MM.1S (cell line): ENCODE results near the gene DNAI2.

Source experiments
- DNase-seq: peaks from one replicate; pipeline ENCODE4 v3.0.0-alpha.2; 2015
- H2AFZ ChIP-seq: fragments of 300-600 bp; sonication (generic); 2 replicates; pipeline ENCODE4 v1.6.0; 2016; ENCODE audit warnings: antibody characterized with exemption, low read length
- H3F3A ChIP-seq: fragments of 300-600 bp; sonication (generic); 2 replicates; pipeline ENCODE4 v1.6.1; 2016; ENCODE audit warnings: mild to moderate bottlenecking, antibody characterized with exemption, low read length, moderate library complexity, mixed read lengths; ENCODE audit not compliant: insufficient read depth
- H3K27ac ChIP-seq: fragments of 300-600 bp; sonication (generic); 2 replicates; pipeline ENCODE4 v1.5.1; 2016; ENCODE audit warnings: mild to moderate bottlenecking, low read length
- H3K27me3 ChIP-seq: fragments of 300-600 bp; sonication (generic); replicated peaks from 2 replicates; pipeline ENCODE4 v1.6.0; 2016; ENCODE audit warnings: low read length; ENCODE audit not compliant: insufficient read depth
- H3K36me3 ChIP-seq: fragments of 300-600 bp; sonication (generic); replicated peaks from 2 replicates; pipeline ENCODE4 v1.6.1; 2016; ENCODE audit warnings: mild to moderate bottlenecking, low read length, mixed read lengths; ENCODE audit not compliant: insufficient read depth
- H3K4me1 ChIP-seq: fragments of 300-600 bp; sonication (generic); 2 replicates; pipeline ENCODE4 v1.6.1; 2016; ENCODE audit warnings: low read length, mixed read lengths
- H3K4me2 ChIP-seq: fragments of 300-600 bp; sonication (generic); 2 replicates; pipeline ENCODE4 v1.6.0; 2016; ENCODE audit warnings: low read depth, low read length
- H3K4me3 ChIP-seq: fragments of 300-600 bp; sonication (generic); 2 replicates; pipeline ENCODE4 v1.5.1; 2016; ENCODE audit warnings: low read length, mixed read lengths
- H3K79me2 ChIP-seq: fragments of 300-600 bp; sonication (generic); 2 replicates; pipeline ENCODE4 v1.6.1; 2016; ENCODE audit warnings: mixed run types, low read length, mixed read lengths
- H3K9ac ChIP-seq: fragments of 300-600 bp; sonication (generic); 2 replicates; pipeline ENCODE4 v1.6.1; 2016; ENCODE audit warnings: low read length, mixed read lengths
- H3K9me2 ChIP-seq: fragments of 300-600 bp; sonication (generic); replicated peaks from 2 replicates; pipeline ENCODE4 v1.6.1; 2016; ENCODE audit warnings: mild to moderate bottlenecking, low read length, mixed read lengths; ENCODE audit not compliant: insufficient read depth
- H3K9me3 ChIP-seq: fragments of 300-600 bp; sonication (generic); replicated peaks from 2 replicates; pipeline ENCODE4 v1.6.1; 2016; ENCODE audit warnings: mild to moderate bottlenecking, low read length, mixed read lengths; ENCODE audit not compliant: insufficient read depth
- H4K20me1 ChIP-seq: fragments of 300-600 bp; sonication (generic); 2 replicates; pipeline ENCODE4 v1.6.1; 2016; ENCODE audit warnings: mild to moderate bottlenecking, low read length, moderate library complexity, mixed read lengths; ENCODE audit not compliant: insufficient read depth
- EZH2 ChIP-seq: fragments of 300-600 bp; sonication (generic); optimal IDR thresholded peaks from 2 replicates; pipeline ENCODE3; 2017; ENCODE audit warnings: low read depth, mild to moderate bottlenecking, antibody characterized with exemption, low read length, mixed read lengths
- EZH2phosphoT487 ChIP-seq: fragments of 300-600 bp; sonication (generic); IDR thresholded peaks from 2 replicates; pipeline ENCODE4 v1.6.1; 2018; ENCODE audit warnings: antibody characterized with exemption, low read length
- TF ChIP-seq, protein P1 (sequence below): fragments of 300-600 bp; sonication (generic); IDR thresholded peaks from 2 replicates; pipeline ENCODE4 v1.5.1; 2016; ENCODE audit warnings: antibody characterized with exemption, low read length, mixed read lengths

DNAI2 gene

GRCh38 chr17:74268558-74268957 is 5.5 kb upstream of the DNAI2 start:
- H3K36me3 ChIP-seq: no peaks in the 10 kb centered on the region
- no peaks in the 10 kb centered on the region for H3F3A ChIP-seq
- H2AFZ ChIP-seq: no peak overlapping the region
- H3K9me3 ChIP-seq: no peaks in the 10 kb centered on the region
- no peak overlapping the region for H3K4me3 ChIP-seq
- H3K27me3 ChIP-seq: peaks cover 91% of the 10 kb centered on the region
- TF ChIP-seq EZH2: no peak
- TF ChIP-seq, protein P1, sequence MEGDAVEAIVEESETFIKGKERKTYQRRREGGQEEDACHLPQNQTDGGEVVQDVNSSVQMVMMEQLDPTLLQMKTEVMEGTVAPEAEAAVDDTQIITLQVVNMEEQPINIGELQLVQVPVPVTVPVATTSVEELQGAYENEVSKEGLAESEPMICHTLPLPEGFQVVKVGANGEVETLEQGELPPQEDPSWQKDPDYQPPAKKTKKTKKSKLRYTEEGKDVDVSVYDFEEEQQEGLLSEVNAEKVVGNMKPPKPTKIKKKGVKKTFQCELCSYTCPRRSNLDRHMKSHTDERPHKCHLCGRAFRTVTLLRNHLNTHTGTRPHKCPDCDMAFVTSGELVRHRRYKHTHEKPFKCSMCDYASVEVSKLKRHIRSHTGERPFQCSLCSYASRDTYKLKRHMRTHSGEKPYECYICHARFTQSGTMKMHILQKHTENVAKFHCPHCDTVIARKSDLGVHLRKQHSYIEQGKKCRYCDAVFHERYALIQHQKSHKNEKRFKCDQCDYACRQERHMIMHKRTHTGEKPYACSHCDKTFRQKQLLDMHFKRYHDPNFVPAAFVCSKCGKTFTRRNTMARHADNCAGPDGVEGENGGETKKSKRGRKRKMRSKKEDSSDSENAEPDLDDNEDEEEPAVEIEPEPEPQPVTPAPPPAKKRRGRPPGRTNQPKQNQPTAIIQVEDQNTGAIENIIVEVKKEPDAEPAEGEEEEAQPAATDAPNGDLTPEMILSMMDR: no peak
- no peak for TF ChIP-seq EZH2phosphoT487
- H3K79me2 ChIP-seq: no peaks in the 10 kb centered on the region
- no peak overlapping the region for H3K4me2 ChIP-seq
- no peak overlapping the region for H3K27ac ChIP-seq
- H3K9me2 ChIP-seq: no peaks in the 10 kb centered on the region
- H3K4me1 ChIP-seq: no peaks in the 10 kb centered on the region
- DNase-seq: no peak
- no peaks in the 10 kb centered on the region for H4K20me1 ChIP-seq
- no peak overlapping the region for H3K9ac ChIP-seq

- Histone ChIP-seq H3K9me3 (no peaks in the 10 kb centered on the region), H3K36me3 (no peaks in the 10 kb centered on the region), H3K27ac (no peak overlapping the region), H3K79me2 (no peaks in the 10 kb centered on the region), H3F3A (no peaks in the 10 kb centered on the region), H3K4me3 (no peak overlapping the region), H3K9me2 (no peaks in the 10 kb centered on the region), H4K20me1 (no peaks in the 10 kb centered on the region), H3K4me1 (peaks cover 7% of the 10 kb centered on the region; the same call in 1 of the 2 replicates), H2AFZ (no peak overlapping the region), H3K9ac (no peak overlapping the region), H3K4me2 (no peak overlapping the region), H3K27me3 (peaks cover 96% of the 10 kb centered on the region)
- no peak for DNase-seq
- TF ChIP-seq EZH2 (no peak), EZH2phosphoT487 (no peak)
- TF ChIP-seq, protein P1: no peak
Measured at GRCh38 chr17:74270333-74270732, 3.7 kb upstream of the DNAI2 start.

GRCh38 chr17:74271281-74271680 is 2.8 kb upstream of the DNAI2 start:
- no peaks in the 10 kb centered on the region for H3F3A ChIP-seq
- no peak overlapping the region for H3K4me3 ChIP-seq
- H3K4me1 ChIP-seq: peaks cover 7% of the 10 kb centered on the region; the same call in 1 of the 2 replicates
- no peaks in the 10 kb centered on the region for H4K20me1 ChIP-seq
- no peaks in the 10 kb centered on the region for H3K79me2 ChIP-seq
- H3K9me3 ChIP-seq: no peaks in the 10 kb centered on the region
- H3K9me2 ChIP-seq: no peaks in the 10 kb centered on the region
- DNase-seq: no peak
- H3K27ac ChIP-seq: no peak overlapping the region
- H3K9ac ChIP-seq: no peak overlapping the region
- no peaks in the 10 kb centered on the region for H3K36me3 ChIP-seq
- TF ChIP-seq EZH2: no peak
- TF ChIP-seq, protein P1: no peak
- TF ChIP-seq EZH2phosphoT487: no peak
- H2AFZ ChIP-seq: no peak overlapping the region
- peaks cover 94% of the 10 kb centered on the region for H3K27me3 ChIP-seq
- no peak overlapping the region for H3K4me2 ChIP-seq
